H1 (cell line): ENCODE results near the gene MEIOB. TPM values are rescaled to one million over a fixed set of nuclear protein-coding genes. Genes with fewer than 3 reads are reported as not detected.

Experiments used
- CTCF ChIA-PET: fragments of 300-600 bp; sonication (Branson Sonifier 250); formaldehyde crosslinking; loops from one replicate; lab custom pipeline; 2021; ENCODE audit not compliant: partially characterized antibody; lab: Charles Lee
- POLR2A ChIA-PET: fragments of 300-600 bp; sonication (Branson Sonifier 250); formaldehyde crosslinking; loops from one replicate; lab custom pipeline; 2021; ENCODE audit warnings: inconsistent platforms; ENCODE audit not compliant: partially characterized antibody; lab: Charles Lee
- DNase-seq, 2 experiments: peaks; one replicate each; pipeline versions ENCODE4 v3.0.0 to v3.0.0-alpha.2; 2010 to 2022; ENCODE audit warnings: low spot score in 2 of 2, low read depth in 1 of 2, mixed read lengths in 1 of 2
- FAIRE-seq: peaks from 2 replicates; lab custom pipeline; 2011; peaks lifted over from hg19 to GRCh38; lab: Jason Lieb, UNC
- H2AFZ ChIP-seq: 2 replicates; pipeline ENCODE4 v1.8.1; 2012; ENCODE audit warnings: low read length, inconsistent platforms
- H2AK5ac ChIP-seq: 2 replicates; pipeline ENCODE4 v1.6.1; 2013; ENCODE audit warnings: low read depth, low read length
- H2BK120ac ChIP-seq: replicated peaks from 2 replicates; pipeline ENCODE3; 2013; ENCODE audit warnings: low read depth, low read length, inconsistent platforms
- H2BK12ac ChIP-seq: 2 replicates; pipeline ENCODE4 v1.6.1; 2013; ENCODE audit warnings: low read depth, low read length
- H2BK15ac ChIP-seq: 2 replicates; pipeline ENCODE4 v1.6.1; 2013; ENCODE audit warnings: low read length
- H2BK20ac ChIP-seq: 2 replicates; pipeline ENCODE4 v1.6.1; 2013; ENCODE audit warnings: low read length
- H2BK5ac ChIP-seq: 2 replicates; pipeline ENCODE4 v1.6.1; 2013; ENCODE audit warnings: low read depth, low read length
- H3K14ac ChIP-seq: 2 replicates; pipeline ENCODE4 v1.6.1; 2013; ENCODE audit warnings: inconsistent platforms; ENCODE audit not compliant: insufficient read length
- H3K18ac ChIP-seq: 2 replicates; pipeline ENCODE4 v1.6.1; 2013; ENCODE audit warnings: low read length; ENCODE audit errors: extremely low read depth
- H3K23ac ChIP-seq: 2 replicates; pipeline ENCODE4 v1.6.1; 2013; ENCODE audit warnings: inconsistent platforms; ENCODE audit not compliant: insufficient read length
- H3K23me2 ChIP-seq: 2 replicates; pipeline ENCODE4 v1.6.1; 2013; ENCODE audit warnings: low read depth, low read length
- H3K27ac ChIP-seq: 2 replicates; pipeline ENCODE4 v1.6.1; 2011; ENCODE audit warnings: low read depth, low read length, inconsistent platforms
- H3K27me3 ChIP-seq, 4 experiments: replicated peaks in 1 of 4; 1 replicate in 1 of 4; 2 replicates in 3 of 4; pipeline versions ENCODE4 v1.6.1 to v1.8.1; 2011 to 2013; ENCODE audit warnings: low read length in 3 of 4, mild to moderate bottlenecking in 3 of 4, inconsistent platforms in 2 of 4, mixed read lengths in 2 of 4, moderate library complexity in 1 of 4; ENCODE audit not compliant: control insufficient read depth in 3 of 4, insufficient read depth in 3 of 4; ENCODE audit errors: extremely low read depth in 1 of 4
- H3K36me3 ChIP-seq, 4 experiments: 2 replicates each; pipeline versions ENCODE4 v1.6.1 to v1.8.1; 2011 to 2013; ENCODE audit warnings: mild to moderate bottlenecking in 4 of 4, low read length in 3 of 4, moderate library complexity in 2 of 4, control low read depth in 1 of 4, inconsistent platforms in 1 of 4; ENCODE audit not compliant: insufficient read depth in 4 of 4, control insufficient read depth in 2 of 4
- H3K4ac ChIP-seq: replicated peaks from 2 replicates; pipeline ENCODE3; 2013; ENCODE audit warnings: low read length, low read depth, mixed read lengths, inconsistent platforms; ENCODE audit not compliant: insufficient read length
- H3K4me1 ChIP-seq, 4 experiments: replicated peaks in 1 of 4; 1 replicate in 1 of 4; 2 replicates in 3 of 4; pipeline versions ENCODE4 v1.6.1 to v1.8.1; 2011 to 2013; ENCODE audit warnings: low read length in 3 of 4, inconsistent platforms in 2 of 4, mixed read lengths in 1 of 4; ENCODE audit not compliant: insufficient read depth in 4 of 4, control insufficient read depth in 3 of 4
- H3K4me2 ChIP-seq, 2 experiments: 2 replicates each; pipeline versions ENCODE4 v1.6.1 to v1.8.1; 2011 to 2013; ENCODE audit warnings: low read depth in 2 of 2, low read length in 2 of 2, control low read depth in 1 of 2, inconsistent platforms in 1 of 2, mild to moderate bottlenecking in 1 of 2; ENCODE audit not compliant: insufficient read depth in 1 of 2
- H3K4me3 ChIP-seq, 4 experiments: fragments of 200-600, 300-600 bp in 1 of 4; sonication (generic), shearing (Covaris generic), sonication (Bioruptor Twin) in 1 of 4; 2 replicates each; pipeline versions ENCODE4 v1.5.1 to v1.8.1; 2011 to 2016; ENCODE audit warnings: low read length in 4 of 4, low read depth in 3 of 4, control low read depth in 2 of 4, inconsistent platforms in 2 of 4, mild to moderate bottlenecking in 2 of 4, mixed read lengths in 1 of 4, moderate library complexity in 1 of 4; ENCODE audit not compliant: insufficient read depth in 2 of 4; ENCODE audit errors: extremely low read depth in 1 of 4
- H3K56ac ChIP-seq: replicated peaks from 2 replicates; pipeline ENCODE3; 2013; ENCODE audit warnings: low read depth, mild to moderate bottlenecking, mixed read lengths, low read length, inconsistent platforms; ENCODE audit not compliant: insufficient read length
- H3K79me1 ChIP-seq: 2 replicates; pipeline ENCODE4 v1.6.1; 2013; ENCODE audit warnings: low read depth, low read length, control low read depth
- H3K79me2 ChIP-seq, 2 experiments: 2 replicates each; pipeline versions ENCODE4 v1.6.1 to v1.8.1; 2012 to 2013; ENCODE audit warnings: low read length in 2 of 2, mild to moderate bottlenecking in 2 of 2, inconsistent platforms in 1 of 2; ENCODE audit not compliant: insufficient read depth in 2 of 2, control insufficient read depth in 1 of 2
- H3K9ac ChIP-seq, 4 experiments: replicated peaks in 1 of 4; 1 replicate in 1 of 4; 2 replicates in 3 of 4; pipeline versions ENCODE4 v1.6.1 to v1.8.1; 2011 to 2013; ENCODE audit warnings: low read depth in 3 of 4, low read length in 3 of 4, control low read depth in 2 of 4, mild to moderate bottlenecking in 2 of 4, moderate library complexity in 2 of 4, inconsistent platforms in 1 of 4; ENCODE audit errors: extremely low read depth in 1 of 4
- H3K9me3 ChIP-seq, 2 experiments: 2 replicates each; pipeline versions ENCODE4 v1.6.1 to v1.8.1; 2012 to 2013; ENCODE audit warnings: mild to moderate bottlenecking in 2 of 2, moderate library complexity in 2 of 2, control low read depth in 1 of 2, inconsistent platforms in 1 of 2, low read depth in 1 of 2, low read length in 1 of 2, mixed read lengths in 1 of 2; ENCODE audit not compliant: insufficient read depth in 2 of 2
- H4K20me1 ChIP-seq, 2 experiments: replicated peaks in 1 of 2; 2 replicates each; pipeline versions ENCODE3 to v1.8.1; 2011 to 2013; ENCODE audit warnings: inconsistent platforms in 2 of 2, low read length in 2 of 2, mild to moderate bottlenecking in 1 of 2; ENCODE audit not compliant: insufficient read depth in 2 of 2, control insufficient read depth in 1 of 2
- H4K5ac ChIP-seq: 2 replicates; pipeline ENCODE4 v1.6.1; 2013; ENCODE audit warnings: low read length, low read depth, mixed read lengths, inconsistent platforms; ENCODE audit not compliant: insufficient read length
- H4K8ac ChIP-seq: 2 replicates; pipeline ENCODE4 v1.8.0; 2013; ENCODE audit warnings: mild to moderate bottlenecking, moderate library complexity, low read length, inconsistent platforms; ENCODE audit not compliant: insufficient read depth; ENCODE audit errors: extremely low read depth
- H4K91ac ChIP-seq: replicated peaks from 2 replicates; pipeline ENCODE3; 2013; ENCODE audit warnings: low read length, mixed read lengths, inconsistent platforms; ENCODE audit not compliant: insufficient read length
- EP300 ChIP-seq, 2 experiments: IDR thresholded peaks; 1 replicate in 1 of 2; 2 replicates in 1 of 2; pipeline ENCODE4 v1.6.1; 2011 to 2012; ENCODE audit warnings: low read depth in 2 of 2, low read length in 2 of 2, mild to moderate bottlenecking in 2 of 2, borderline replicate concordance in 1 of 2, inconsistent platforms in 1 of 2, moderate library complexity in 1 of 2
- KDM1A ChIP-seq: fragments of 200-600, 300-600 bp; sonication (generic); IDR thresholded peaks from 2 replicates; pipeline ENCODE4 v1.7.1; 2016; ENCODE audit warnings: mild to moderate bottlenecking, low read length, borderline replicate concordance
- PHF8 ChIP-seq: fragments of 200-600 bp; sonication (generic); conservative IDR thresholded peaks from 2 replicates; pipeline ENCODE4 v1.7.1; 2012; ENCODE audit warnings: low read depth, mild to moderate bottlenecking, inconsistent platforms, low read length, moderate library complexity
- RFX5 ChIP-seq: IDR thresholded peaks from 2 replicates; pipeline ENCODE4 v1.6.1; 2011; ENCODE audit warnings: low read depth, low read length, improper control_type of control experiment, borderline replicate concordance
- RNF2 ChIP-seq: fragments of 200-900, 300-1000 bp; sonication (generic); IDR thresholded peaks from 2 replicates; pipeline ENCODE4 v1.7.1; 2016; ENCODE audit warnings: borderline replicate concordance, low read depth, mild to moderate bottlenecking, antibody characterized with exemption, low read length; ENCODE audit not compliant: poor library complexity, severe bottlenecking; ENCODE audit errors: missing control alignments
- SIRT6 ChIP-seq: IDR thresholded peaks from one replicate; pipeline ENCODE4 v1.7.1; 2012; ENCODE audit warnings: low read length, inconsistent platforms
- USF2 ChIP-seq: IDR thresholded peaks from 2 replicates; pipeline ENCODE4 v1.6.1; 2011; ENCODE audit warnings: low read length, improper control_type of control experiment
- WGBS, 2 experiments: shearing (Covaris generic) in 1 of 2; methylation state at CpG; one replicate each; pipeline versions ENCODE4 v1.1.6 to v1.1.7; 2013 to 2015; ENCODE audit warnings: low lambda C conversion rate in 2 of 2, mixed read lengths in 2 of 2, inconsistent platforms in 1 of 2, low coverage in 1 of 2, missing lambda C conversion rate in 1 of 2; ENCODE audit not compliant: insufficient replicate concordance in 2 of 2, insufficient coverage in 1 of 2, insufficient read length in 1 of 2; ENCODE audit errors: extremely low coverage in 1 of 2, missing lambda C conversion rate in 1 of 2; 5-methylcytosine and 5-hydroxymethylcytosine counted together
- polyA plus RNA-seq, 7 experiments: library from polyadenylated mRNA; depleted of rRNA in 3 of 7; stranded (reverse) in 5 of 7; unstranded in 2 of 7; fragments of >200 nt in 5 of 7; fragments of 200-250 nt in 2 of 7; gene quantifications; 1 replicate in 5 of 7; 2 replicates in 1 of 7; 4 replicates in 1 of 7; pipeline versions ENCODE4 v1.2.1 to v1.2.3, GENCODE V29; 2011 to 2013; ENCODE audit warnings: missing spikeins in 2 of 7, mixed read lengths in 2 of 7
- total RNA-seq: library from RNA; stranded (reverse); fragmentation: NEBNext Ultra II Directional; extraction: Animal tissue kit (Norgen Biotek cat#: 25700); gene quantifications from 2 replicates; pipeline ENCODE4 v1.2.1, GENCODE V29; 2021

The MEIOB gene
- total and polyA plus RNA-seq, 2 of the 8 experiments (the other 6 are each of a cell fraction or from before 2014, with no cell fraction given), result 0.63 to 1.1 TPM

GRCh38 chr16:1903845-1904840 is 32.2 kb upstream of the MEIOB start:
- CTCF ChIA-PET, result interaction anchor here (0.5 to 0.9 kb wide), 3 partner anchors 28 to 619 kb away, joined by 3 to 5 read pairs (median 3); no protein-coding TSS in a partner anchor
- H4K20me1 ChIP-seq, result no peaks in the 10 kb centered on the region
- no peaks in the 10 kb centered on the region for H3K79me2 ChIP-seq
- no peak overlapping the region for H2BK5ac ChIP-seq
- H2BK12ac ChIP-seq, result 0 out of 2 replicates have a peak overlapping the region, but pooled peaks have one; percentile 12
- no peak overlapping the region for H3K4me3 ChIP-seq
- no peak overlapping the region for H3K9ac ChIP-seq
- H3K4me1 ChIP-seq, result peaks cover 0 to 16% (median 0%) of the 10 kb centered on the region in 4 experiments; a peak in 1 of 7 replicates
- no peak overlapping the region for H4K91ac ChIP-seq
- H2AFZ ChIP-seq, result no peak overlapping the region
- H3K27me3 ChIP-seq, result no peaks in the 10 kb centered on the region; a peak in 2 of 7 replicates
- H3K4me2 ChIP-seq, result no peak overlapping the region
- no peak overlapping the region for H2BK120ac ChIP-seq
- no peak for FAIRE-seq
- H4K8ac ChIP-seq, result no peak overlapping the region; the same call in none of the 2 replicates
- no peak overlapping the region for H2BK20ac ChIP-seq
- no peak overlapping the region for H3K27ac ChIP-seq
- H3K14ac ChIP-seq, result no peak overlapping the region
- no peaks in the 10 kb centered on the region for H3K9me3 ChIP-seq
- H3K56ac ChIP-seq, result no peak overlapping the region
- H2AK5ac ChIP-seq, result no peak overlapping the region
- H4K5ac ChIP-seq, result no peak overlapping the region
- no peak overlapping the region for H3K18ac ChIP-seq
- POLR2A ChIA-PET, result interaction anchor here (0.6 to 1.1 kb wide), 2 partner anchors 58 to 100 kb away, joined by 3 read pairs; no protein-coding TSS in a partner anchor
- WGBS, 2 experiments, result 93% methylated on average over 20 of the region's 22 CpGs; no CpG with 5 or more reads in 1 of the 2 experiments
- no peak overlapping the region for H3K4ac ChIP-seq
- H3K36me3 ChIP-seq, result no peaks in the 10 kb centered on the region
- H3K23ac ChIP-seq, result no peak overlapping the region
- no peak overlapping the region for H2BK15ac ChIP-seq
- H3K23me2 ChIP-seq, result no peaks in the 10 kb centered on the region
- no peak for DNase-seq
- no peaks in the 10 kb centered on the region for H3K79me1 ChIP-seq
- TF ChIP-seq KDM1A (no peak), EP300 (IDR thresholded peaks at IDR 0.05; ENCODE audit: borderline replicate concordance in 1 of 2, low read depth in 2 of 2, low read length in 2 of 2) (no peak), PHF8 (no peak), RNF2 (no peak), RFX5 (no peak), SIRT6 (no peak), USF2 (no peak)
